Measurements from ENCODE around the gene BCL11B. TPM values are rescaled to one million over a fixed set of nuclear protein-coding genes. Genes with fewer than 3 reads are reported as not detected.

Gene BCL11B
- total and polyA plus RNA-seq, 2 of the 8 experiments (the other 6 are each of a cell fraction or from before 2014, with no cell fraction given) = 0.63 to 5.9 TPM

DNA sequence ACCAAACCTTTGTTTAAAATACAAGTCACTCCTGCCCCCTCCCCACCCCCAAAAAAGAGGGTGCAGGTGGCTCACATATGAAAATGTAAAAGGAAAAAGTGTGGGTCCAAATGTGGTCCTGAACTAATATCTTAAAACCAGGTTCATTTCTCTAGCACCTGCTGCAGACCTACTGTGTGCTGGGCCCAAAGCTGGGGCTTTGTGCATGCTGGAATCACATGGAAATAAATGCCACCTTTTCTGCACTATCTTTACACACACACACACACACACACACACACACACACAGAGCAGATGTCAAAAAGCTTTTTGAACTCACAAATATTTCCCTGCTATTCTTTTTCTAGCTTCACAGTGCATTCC, 3.2 kb upstream of the BCL11B start:
- peak overlapping the region in 1 of 4 experiments; percentile 76; a peak in 2 of 8 replicates for H3K4me3 ChIP-seq (ENCODE audit: extremely low read depth in 1 of 4, insufficient read depth in 2 of 4, low read depth in 3 of 4, low read length in 4 of 4)
- no peak overlapping the region for H2BK120ac ChIP-seq (replicated peaks; ENCODE audit: low read depth, low read length)
- H3K23me2 ChIP-seq (ENCODE audit: low read depth, low read length) = peaks cover 20% of the 10 kb centered on the region
- peak overlapping the region in 1 of 2 experiments; percentile 89; a peak in 2 of 4 replicates for H3K4me2 ChIP-seq (ENCODE audit: insufficient read depth in 1 of 2, low read depth in 2 of 2, low read length in 2 of 2)
- H4K91ac ChIP-seq (replicated peaks; ENCODE audit: insufficient read length, low read length) = peak overlapping the region; percentile 40
- DNase-seq (ENCODE audit: low read depth in 1 of 2, low spot score in 2 of 2) (no peak), FAIRE-seq (no peak)
- no peak overlapping the region for H2AK5ac ChIP-seq (ENCODE audit: low read depth, low read length)
- no peak overlapping the region for H2BK12ac ChIP-seq (ENCODE audit: low read depth, low read length)
- POLR2A ChIA-PET (ENCODE audit: partially characterized antibody) = interaction anchor here (0.6 to 2.0 kb wide), 3 partner anchors 30 to 1874 kb away, joined by 3 to 5 read pairs (median 3); no protein-coding TSS in a partner anchor
- H3K4ac ChIP-seq (replicated peaks; ENCODE audit: insufficient read length, low read depth, low read length) = no peak overlapping the region
- no peak overlapping the region for H3K9ac ChIP-seq (replicated peaks in 1 of 4; ENCODE audit: extremely low read depth in 1 of 4, low read depth in 3 of 4, low read length in 3 of 4)
- H3K18ac ChIP-seq (ENCODE audit: extremely low read depth, low read length) = no peak overlapping the region
- no peaks in the 10 kb centered on the region for H3K79me2 ChIP-seq (ENCODE audit: control insufficient read depth in 1 of 2, insufficient read depth in 2 of 2, low read length in 2 of 2)
- no peaks in the 10 kb centered on the region for H4K20me1 ChIP-seq (replicated peaks in 1 of 2; ENCODE audit: control insufficient read depth in 1 of 2, insufficient read depth in 2 of 2, low read length in 2 of 2)
- no peaks in the 10 kb centered on the region for H3K79me1 ChIP-seq (ENCODE audit: low read depth, low read length)
- H4K8ac ChIP-seq (ENCODE audit: extremely low read depth, insufficient read depth, low read length) = no peak overlapping the region
- H2BK15ac ChIP-seq (ENCODE audit: low read length) = no peak overlapping the region
- H2AFZ ChIP-seq (ENCODE audit: low read length) = no peak overlapping the region
- no peak overlapping the region for H2BK5ac ChIP-seq (ENCODE audit: low read depth, low read length)
- H3K14ac ChIP-seq (ENCODE audit: insufficient read length) = no peak overlapping the region
- no peaks in the 10 kb centered on the region for H3K36me3 ChIP-seq (ENCODE audit: control insufficient read depth in 2 of 4, insufficient read depth in 4 of 4, low read length in 3 of 4)
- no peak overlapping the region for H3K23ac ChIP-seq (ENCODE audit: insufficient read length)
- no peak overlapping the region for H2BK20ac ChIP-seq (ENCODE audit: low read length)
- peaks cover 2 to 10% (median 4%) of the 10 kb centered on the region in 4 experiments; a peak in 6 of 7 replicates for H3K4me1 ChIP-seq (replicated peaks in 1 of 4; ENCODE audit: control insufficient read depth in 3 of 4, insufficient read depth in 4 of 4, low read length in 3 of 4)
- no peak overlapping the region for H4K5ac ChIP-seq (ENCODE audit: insufficient read length, low read depth, low read length)
- H3K56ac ChIP-seq (replicated peaks; ENCODE audit: insufficient read length, low read depth, low read length) = no peak overlapping the region
- CTCF ChIA-PET (ENCODE audit: partially characterized antibody) = interaction anchor here (0.6 to 1.9 kb wide), 15 partner anchors 9 to 453 kb away, joined by 3 to 8 read pairs (median 4); no protein-coding TSS in a partner anchor
- no peak for TF ChIP-seq TCF12 (IDR thresholded peaks at IDR 0.05; ENCODE audit: low read depth, low read length)
- no peak for TF ChIP-seq BACH1 (IDR thresholded peaks at IDR 0.05; ENCODE audit: low read length)
- peaks cover 0 to 8% (median 1%) of the 10 kb centered on the region in 4 experiments; a peak in 2 of 7 replicates for H3K27me3 ChIP-seq (replicated peaks in 1 of 4; ENCODE audit: control insufficient read depth in 3 of 4, extremely low read depth in 1 of 4, insufficient read depth in 3 of 4, low read length in 3 of 4)
- H3K9me3 ChIP-seq (ENCODE audit: insufficient read depth in 2 of 2, low read depth in 1 of 2, low read length in 1 of 2) = no peaks in the 10 kb centered on the region
- no peak overlapping the region for H3K27ac ChIP-seq (ENCODE audit: low read depth, low read length)

Measured in H1 (cell line).